HG03354 (cell line): ENCODE data around the gene CD69.
"Not testable (repeated sequence)": the region's sequence is repeated elsewhere in the genome, so short reads cannot be mapped to it uniquely, and the experiment has no call there.

Experiments
- ATAC-seq: cut with Tn5 transposase; IDR thresholded peaks from one replicate; pipeline ENCODE4 v1.9.1; 2021; ENCODE audit warnings: mild to moderate bottlenecking; ENCODE audit not compliant: unreplicated experiment, poor library complexity, severe bottlenecking

The CD69 gene

DNA sequence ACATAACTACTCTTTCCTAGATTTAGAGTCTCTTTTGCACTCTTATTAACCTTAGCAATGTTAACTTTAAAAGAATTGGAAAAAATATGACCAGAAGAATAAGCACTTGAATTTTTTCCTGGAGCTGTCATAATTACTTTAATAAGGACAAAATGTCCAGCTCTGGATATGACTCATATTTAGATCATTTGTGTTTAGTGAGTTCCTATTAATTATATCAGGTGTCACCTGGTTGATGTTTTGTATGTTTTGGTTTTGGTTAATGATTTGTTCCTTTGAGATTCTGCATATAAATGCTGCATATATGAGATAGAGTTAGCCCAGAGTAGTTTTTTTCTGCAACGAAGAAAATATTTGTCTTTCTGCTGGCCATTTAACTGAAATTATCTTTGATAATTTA is 32.9 kb downstream of the CD69 start:
- no peak for ATAC-seq

DNA sequence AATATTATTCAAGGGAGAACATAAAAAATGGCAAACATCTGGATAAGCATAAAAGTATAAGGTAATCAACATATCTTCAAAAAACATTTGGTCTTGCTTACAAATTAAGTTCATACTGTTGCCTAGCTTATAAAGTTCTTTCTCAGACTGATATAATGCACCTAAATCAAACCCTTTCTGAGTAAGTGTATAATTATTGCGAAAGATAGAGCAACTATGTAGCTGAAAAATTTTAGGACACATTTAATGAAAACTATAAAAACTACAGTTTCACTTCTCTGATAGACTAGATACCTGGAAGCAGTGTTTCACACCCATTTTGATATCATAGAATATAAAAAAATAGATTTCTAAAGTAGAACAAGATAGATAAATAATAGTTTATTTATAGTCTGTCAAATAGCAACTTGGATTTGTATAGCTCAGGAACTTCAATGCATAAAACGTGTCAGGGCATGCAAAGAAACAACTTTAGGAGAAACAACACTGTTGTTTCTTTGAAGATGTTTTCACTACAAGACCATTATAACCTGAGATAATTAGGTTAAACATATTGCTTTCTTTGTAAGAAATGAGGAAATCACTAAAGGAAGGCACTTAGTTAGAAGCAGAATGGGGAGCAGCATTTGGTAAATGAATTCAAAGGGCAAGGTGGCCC is 35.4 kb downstream of the CD69 start:
- ATAC-seq = no peak

- no peak for ATAC-seq
Measured at GRCh38 chr12:9724023-9724422, 36.7 kb downstream of the CD69 start.

DNA sequence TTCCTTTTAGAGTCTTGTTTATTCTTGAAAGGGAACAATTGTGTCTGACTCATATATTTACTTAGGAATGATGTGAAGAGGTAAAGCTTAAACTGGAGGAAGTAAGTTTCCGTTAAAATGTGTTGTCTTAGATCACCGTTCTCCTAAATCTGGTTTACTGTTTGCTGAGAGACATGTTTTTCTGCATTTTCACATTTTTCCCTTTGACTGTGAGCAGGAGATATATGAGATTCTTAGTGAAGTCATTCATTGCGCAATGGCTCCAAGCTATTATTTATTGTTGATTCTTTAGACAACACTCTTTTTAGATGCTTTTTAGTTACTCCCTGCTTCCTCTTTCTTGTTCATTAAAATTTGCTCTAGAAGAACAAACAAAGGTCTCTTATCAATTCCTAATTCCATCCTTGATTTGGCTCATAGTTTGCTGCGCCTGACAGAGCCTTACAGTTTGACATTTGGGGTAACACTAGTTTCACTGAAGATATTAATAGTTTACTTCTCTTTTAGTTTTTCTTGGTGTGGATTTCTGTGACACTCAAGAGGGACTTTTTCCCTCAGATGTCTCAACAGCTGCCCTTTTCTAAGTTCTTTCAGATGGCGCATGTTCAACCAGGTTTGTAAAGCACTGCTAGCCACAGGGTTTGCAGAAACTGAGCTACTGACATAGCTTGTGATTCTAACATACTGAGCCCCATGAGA is 39.2 kb downstream of the CD69 start:
- ATAC-seq = peak; percentile 63

GRCh38 chr12:9719790-9720189 is 40.9 kb downstream of the CD69 start:
- ATAC-seq = no peak

DNA sequence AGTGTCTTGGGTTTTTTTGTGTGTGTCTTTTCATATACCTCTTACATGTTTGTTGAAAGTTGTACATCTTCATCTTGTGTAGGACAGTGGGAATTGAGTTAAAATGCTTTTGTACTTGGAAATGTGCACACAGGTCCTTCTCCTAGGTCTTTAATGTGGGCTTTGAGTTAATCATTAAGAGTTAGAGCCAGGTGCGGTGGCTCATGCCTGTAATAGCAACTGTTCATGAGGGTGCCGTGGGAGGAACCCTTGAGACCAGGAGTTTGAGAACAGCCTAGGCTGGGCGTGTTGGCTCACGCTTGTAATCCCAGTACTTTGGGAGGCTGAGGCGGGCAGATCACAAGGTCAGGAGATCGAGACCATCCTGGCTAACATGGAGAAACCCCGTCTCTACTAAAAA is 41.7 kb downstream of the CD69 start:
- no peak for ATAC-seq

DNA sequence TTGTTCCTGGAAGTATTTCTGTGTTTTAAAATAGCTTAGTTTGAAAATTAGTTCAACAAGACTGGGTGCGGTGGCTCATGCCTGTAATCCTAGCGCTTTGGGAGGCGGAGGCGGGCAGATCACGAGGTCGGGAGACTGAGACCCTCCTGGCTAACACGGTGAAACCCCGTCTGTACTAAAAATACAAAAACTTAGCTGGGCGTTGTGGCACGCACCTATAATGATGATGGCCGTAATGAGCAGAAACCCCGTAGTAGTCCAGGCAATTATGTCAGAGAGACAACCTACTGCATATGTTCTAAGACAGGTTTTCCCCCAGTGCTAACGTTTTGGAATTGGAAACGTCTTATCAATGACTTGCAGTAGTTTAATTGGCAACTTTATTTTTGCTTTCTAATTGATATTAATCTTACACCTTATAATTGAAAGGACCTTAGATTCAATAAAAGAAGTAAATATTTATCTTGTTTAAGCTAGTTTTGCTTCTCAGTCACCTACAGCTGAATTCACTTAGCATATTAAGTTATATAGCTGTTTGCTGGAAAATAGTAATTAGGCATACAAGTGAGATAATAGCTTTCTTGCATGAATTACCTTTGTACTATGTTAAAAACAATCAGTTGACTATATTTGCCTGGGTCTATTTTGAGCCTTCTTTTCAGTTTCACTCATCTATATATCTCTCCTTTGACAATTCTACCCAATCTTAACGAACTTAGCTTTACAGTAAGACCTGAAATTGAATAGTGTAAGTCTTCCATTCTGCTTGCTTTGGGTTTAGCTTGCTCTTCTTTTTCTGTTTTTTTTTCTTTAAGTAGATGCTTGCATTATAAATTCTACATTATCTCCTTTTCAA is 43.4 kb downstream of the CD69 start:
- ATAC-seq = no peak

DNA sequence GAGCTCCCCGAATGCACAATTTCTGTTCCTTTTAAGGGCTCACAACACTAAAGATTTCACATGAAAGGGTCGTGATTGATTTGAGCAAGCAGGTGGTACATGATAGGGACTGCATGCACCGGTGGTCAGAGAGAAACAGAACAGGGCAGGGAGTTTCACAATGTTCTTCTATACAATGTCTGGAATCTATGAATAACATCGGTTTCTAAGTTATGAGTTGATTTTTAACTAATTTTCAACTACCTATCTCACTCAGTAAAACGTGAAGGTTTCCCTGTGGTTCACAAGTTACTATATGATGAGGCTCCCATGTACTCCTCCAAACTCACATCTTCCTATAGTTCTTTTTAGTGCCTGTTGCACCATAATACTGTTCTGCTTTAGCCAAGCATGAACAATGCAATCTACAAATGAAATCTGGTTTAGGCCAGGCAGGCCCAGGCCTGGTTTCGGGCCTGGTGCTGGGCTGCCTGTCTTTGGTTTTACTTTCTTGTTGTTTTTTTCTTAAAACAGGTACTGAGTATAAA is 47.6 kb downstream of the CD69 start:
- ATAC-seq = peak; percentile 83

GRCh38 chr12:9711664-9712063 is 49.0 kb downstream of the CD69 start:
- ATAC-seq = no peak

DNA sequence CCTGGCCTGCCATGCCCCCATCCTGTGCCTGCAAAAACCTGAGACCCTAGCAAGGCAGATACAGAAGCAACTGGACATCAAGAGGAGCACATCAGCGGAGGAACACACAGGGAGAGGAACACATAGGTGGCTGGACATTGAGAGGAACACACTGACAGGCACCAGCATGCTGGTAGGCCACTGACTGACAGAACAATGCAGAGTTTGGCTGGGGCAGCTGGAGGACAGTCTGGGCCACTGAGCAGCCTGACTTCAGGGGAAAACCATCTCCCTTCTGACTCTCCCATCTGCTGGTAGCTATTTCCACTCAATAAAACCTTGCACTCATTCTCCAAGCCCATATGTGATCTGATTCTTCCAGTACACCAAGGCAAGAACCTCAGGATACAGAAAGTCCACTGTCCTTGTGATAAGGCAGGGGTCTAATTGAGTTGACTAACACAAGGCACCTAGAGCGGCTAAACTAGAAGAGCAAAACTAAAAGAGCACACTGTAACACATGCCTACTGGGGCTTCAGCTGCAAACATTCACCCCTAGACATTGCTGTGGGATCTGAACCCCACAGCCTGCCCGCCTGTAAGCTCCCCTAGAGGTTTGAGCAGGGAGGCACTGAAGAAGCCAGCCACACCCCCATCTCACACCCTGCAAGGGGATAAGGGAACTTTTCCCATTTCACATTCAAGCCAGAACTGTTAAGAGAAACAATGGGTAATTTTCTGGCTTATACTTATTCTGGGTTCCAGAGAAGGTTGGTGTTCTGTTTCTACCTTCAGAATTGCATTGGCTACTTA is 49.9 kb downstream of the CD69 start:
- ATAC-seq = no peak

GRCh38 chr12:9708853-9709252 is 51.8 kb downstream of the CD69 start:
- ATAC-seq = no peak

GRCh38 chr12:9707864-9708808 is 52.6 kb downstream of the CD69 start:
- ATAC-seq = no peak

DNA sequence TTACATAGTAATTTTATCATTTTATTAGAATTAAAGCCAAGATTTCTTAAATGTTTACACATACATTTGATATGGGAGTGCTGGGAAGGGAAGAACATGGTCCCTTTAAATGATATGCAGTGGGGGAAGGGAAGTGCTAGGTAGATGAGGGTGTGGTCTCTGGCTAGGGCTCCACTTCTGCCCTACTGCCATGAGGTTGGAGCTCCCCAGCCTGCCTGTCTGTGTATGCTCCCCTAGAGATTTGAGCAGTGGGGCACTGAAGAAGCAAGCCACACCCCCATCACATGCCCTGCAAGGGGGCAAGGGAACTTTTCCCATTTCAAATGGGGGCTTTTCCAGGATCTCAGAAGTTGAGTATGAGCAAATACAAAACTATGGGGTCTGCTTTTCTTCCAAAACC is 53.3 kb downstream of the CD69 start:
- ATAC-seq = no peak

DNA sequence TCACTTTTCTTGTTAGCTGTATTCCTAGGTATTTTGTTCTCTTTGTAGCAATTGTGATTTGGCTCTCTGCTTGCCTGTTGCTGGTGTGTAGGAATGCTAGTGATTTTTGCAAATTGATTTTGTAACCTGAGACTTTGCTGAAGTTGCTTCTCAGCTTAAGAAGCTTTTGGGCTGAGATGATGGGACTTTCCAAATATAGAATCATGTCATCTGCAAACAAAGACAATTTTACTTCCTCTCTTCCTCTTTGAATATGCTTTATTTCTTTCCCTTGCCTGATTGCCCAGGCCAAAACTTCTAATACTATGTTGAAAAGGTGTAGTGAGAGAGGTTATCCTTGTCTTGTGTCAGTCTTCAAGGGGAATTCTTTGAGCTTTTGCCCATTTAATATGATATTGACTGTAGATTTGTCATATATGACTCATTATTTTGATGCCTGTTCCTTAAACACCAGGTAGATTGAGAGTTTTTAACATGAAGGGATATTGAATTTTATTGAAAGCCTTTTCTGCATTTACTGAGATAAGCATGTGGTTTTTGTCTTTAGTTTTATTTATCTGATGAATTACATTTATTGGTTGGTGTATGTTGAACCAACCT is 54.5 kb downstream of the CD69 start:
- no peak for ATAC-seq

GRCh38 chr12:9704561-9704960 is 56.1 kb downstream of the CD69 start:
- ATAC-seq = not testable (repeated sequence)
